Measurements from ENCODE around the gene PKDCC.
"Not testable (repeated sequence)": the region's sequence is repeated elsewhere in the genome, so short reads cannot be mapped to it uniquely, and the experiment has no call there.

Gene PKDCC

DNA sequence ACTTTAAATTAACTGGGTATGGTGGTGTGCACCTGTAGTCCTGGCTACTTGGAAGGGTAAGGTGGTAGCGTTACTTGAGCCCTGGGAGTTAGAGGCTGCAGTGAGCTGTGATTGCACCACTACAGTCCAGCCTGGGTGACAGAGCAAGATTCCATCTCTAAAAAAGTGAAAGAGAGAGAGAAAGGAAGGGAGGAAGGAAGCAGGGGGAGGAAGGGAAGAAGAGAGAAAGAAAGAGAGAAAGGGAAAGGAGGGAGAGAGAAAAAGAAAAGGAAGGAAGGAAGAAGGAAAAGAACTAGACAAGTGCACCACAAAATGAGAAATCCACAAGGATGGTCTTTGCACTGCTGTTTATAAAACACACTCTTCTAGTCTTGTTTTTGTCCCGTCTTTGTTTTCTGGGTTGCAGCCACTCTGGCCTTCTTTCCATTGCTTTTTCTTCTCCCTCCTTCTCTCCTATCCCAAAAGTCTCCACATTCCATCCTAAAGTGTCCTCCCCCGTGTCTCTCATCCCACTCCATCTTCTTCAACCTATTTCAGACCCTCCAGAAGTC is 32.0 kb downstream of the PKDCC start:
- Histone ChIP-seq H3K27me3 (ENCODE audit: control insufficient read depth, insufficient read depth, low read length) (no peaks in the 10 kb centered on the region), H3K4me1 (ENCODE audit: control insufficient read depth, insufficient read depth, low read length) (peaks cover 10% of the 10 kb centered on the region), H3K4me3 (ENCODE audit: low read length) (no peak overlapping the region), H3K9ac (ENCODE audit: low read length) (no peak overlapping the region), H3K36me3 (ENCODE audit: control insufficient read depth, insufficient read depth, low read length) (no peaks in the 10 kb centered on the region), H3K27ac (ENCODE audit: low read depth, low read length) (no peak overlapping the region)

DNA sequence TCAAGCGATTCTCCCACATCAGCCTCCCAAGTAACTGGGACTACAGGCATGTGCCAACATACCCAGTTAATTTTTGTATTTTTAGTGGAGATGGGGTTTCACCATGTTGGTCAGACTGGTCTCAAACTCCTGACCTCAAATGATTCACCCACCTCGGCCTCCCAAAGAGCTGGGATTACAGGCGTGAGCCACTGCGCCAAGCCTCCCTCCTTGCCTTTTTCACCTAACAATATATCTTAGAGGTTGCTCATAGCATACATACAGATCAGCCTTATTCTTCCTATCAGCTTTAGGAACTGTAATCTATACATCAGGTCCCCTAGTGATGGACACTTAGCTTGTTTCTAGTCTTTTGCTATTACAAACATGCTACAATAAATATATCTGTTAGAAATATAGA is 33.3 kb downstream of the PKDCC start:
- H3K27ac ChIP-seq (ENCODE audit: low read depth, low read length); H3K27me3 ChIP-seq (ENCODE audit: control insufficient read depth, insufficient read depth, low read length); H3K9ac ChIP-seq (ENCODE audit: low read length); H3K4me3 ChIP-seq (ENCODE audit: low read length); H3K36me3 ChIP-seq (ENCODE audit: control insufficient read depth, insufficient read depth, low read length): not testable (repeated sequence)
- peaks cover 10% of the 10 kb centered on the region for H3K4me1 ChIP-seq (ENCODE audit: control insufficient read depth, insufficient read depth, low read length)

DNA sequence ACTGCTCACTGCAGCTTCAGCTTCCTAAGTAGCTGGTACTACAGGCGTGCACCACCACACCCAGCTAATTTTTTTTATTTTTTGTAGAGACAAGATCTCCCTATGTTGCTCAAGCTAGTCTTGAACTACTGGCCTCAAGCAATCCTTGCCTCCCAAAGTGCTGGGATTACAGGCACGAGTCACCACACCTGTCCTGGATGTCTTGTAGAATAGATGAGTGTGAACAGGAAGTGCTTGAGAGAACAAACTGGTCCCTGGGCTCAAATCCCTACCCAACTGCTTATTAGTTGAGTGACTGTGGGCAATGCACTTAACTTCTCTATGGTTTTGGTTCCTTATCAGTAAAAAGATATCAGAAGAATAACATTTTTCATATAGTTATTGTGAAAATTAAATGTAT is 34.2 kb downstream of the PKDCC start:
- no peak overlapping the region for H3K27ac ChIP-seq (ENCODE audit: low read depth, low read length)
- H3K36me3 ChIP-seq (ENCODE audit: control insufficient read depth, insufficient read depth, low read length): no peaks in the 10 kb centered on the region
- no peak overlapping the region for H3K4me3 ChIP-seq (ENCODE audit: low read length)
- no peaks in the 10 kb centered on the region for H3K27me3 ChIP-seq (ENCODE audit: control insufficient read depth, insufficient read depth, low read length)
- H3K4me1 ChIP-seq (ENCODE audit: control insufficient read depth, insufficient read depth, low read length): peaks cover 10% of the 10 kb centered on the region
- no peak overlapping the region for H3K9ac ChIP-seq (ENCODE audit: low read length)

DNA sequence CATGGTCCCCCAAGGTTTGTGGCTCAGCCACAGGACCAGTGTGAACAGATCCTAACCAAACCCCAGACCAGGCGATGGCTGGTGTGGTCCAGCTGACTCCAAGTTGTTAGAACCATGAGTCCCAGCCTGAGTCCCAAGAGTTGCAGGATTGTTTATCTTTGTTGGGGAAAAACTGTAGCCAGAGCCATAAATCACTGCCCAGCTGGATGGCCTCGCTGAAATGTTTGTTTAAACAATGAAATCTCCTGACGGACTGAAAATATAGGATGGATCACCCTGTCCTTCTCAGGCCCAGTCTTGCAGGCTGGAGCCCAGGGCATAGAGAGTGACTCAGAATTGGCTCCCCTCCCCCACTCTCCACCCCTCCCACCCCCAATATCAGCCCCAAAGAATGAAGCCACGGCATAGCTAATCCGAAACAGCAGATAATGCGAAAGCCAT is 36.4 kb downstream of the PKDCC start:
- peaks cover 10% of the 10 kb centered on the region for H3K4me1 ChIP-seq (ENCODE audit: control insufficient read depth, insufficient read depth, low read length)
- no peaks in the 10 kb centered on the region for H3K36me3 ChIP-seq (ENCODE audit: control insufficient read depth, insufficient read depth, low read length)
- H3K27me3 ChIP-seq (ENCODE audit: control insufficient read depth, insufficient read depth, low read length): no peaks in the 10 kb centered on the region
- peak overlapping the region; percentile 63 for H3K27ac ChIP-seq (ENCODE audit: low read depth, low read length)
- H3K4me3 ChIP-seq (ENCODE audit: low read length): no peak overlapping the region
- H3K9ac ChIP-seq (ENCODE audit: low read length): no peak overlapping the region

DNA sequence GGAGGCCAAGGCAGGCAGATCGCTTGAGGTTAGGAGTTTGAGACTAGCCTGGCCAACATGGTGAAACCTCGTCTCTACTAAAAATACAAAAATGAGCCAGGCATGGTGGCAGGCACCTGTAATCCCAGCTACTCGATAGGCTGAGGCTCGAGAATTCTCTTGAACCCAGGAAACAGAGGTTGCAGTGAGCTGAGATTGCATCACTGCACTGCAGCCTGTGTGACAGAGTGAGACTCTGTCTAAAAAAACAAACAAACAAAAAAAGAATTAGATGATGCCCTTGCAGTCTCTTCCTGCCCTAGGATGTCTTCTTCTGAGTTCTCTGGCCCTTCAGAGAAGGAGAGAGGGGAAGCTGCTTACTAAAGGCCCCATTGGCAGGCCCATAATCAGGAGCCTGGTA is 37.2 kb downstream of the PKDCC start:
- H3K27ac ChIP-seq (ENCODE audit: low read depth, low read length); H3K9ac ChIP-seq (ENCODE audit: low read length); H3K27me3 ChIP-seq (ENCODE audit: control insufficient read depth, insufficient read depth, low read length): not testable (repeated sequence)

DNA sequence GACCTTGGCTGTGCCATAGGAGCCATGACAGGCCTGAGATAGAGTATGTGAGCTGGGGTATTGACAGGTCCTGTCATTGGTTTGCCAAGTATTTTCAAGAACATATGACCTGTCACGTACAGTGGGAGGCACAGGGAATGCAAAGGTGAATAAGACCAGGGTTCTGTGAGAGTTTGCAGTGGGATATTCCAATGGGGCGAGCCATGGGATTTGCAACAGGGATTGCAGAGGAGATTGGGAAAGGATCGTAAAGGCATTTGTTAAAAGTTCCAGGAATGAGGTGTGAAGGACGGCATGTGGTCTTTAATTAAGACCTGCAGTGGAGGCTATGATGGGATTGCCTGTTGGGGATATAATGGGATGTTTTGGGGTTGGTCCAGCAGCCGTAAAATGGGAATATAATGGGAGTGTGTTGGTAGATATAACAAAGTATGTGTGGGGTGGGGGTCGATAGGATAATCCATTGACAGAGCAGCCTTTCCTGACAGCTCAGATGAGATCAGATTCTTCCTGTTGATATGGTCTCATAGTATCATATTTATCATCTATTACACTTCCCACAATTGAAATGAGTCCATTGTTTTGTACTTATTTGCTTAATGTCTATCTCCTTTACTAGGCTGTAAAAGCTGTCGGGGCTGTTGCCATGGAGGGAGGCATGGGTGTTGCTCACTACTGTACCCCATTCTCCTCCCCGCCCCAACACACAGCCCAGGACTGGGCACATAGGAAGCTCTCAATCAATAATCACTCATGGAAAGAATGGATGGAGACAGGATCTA is 38.1 kb downstream of the PKDCC start:
- Histone ChIP-seq H3K4me3 (ENCODE audit: low read length) (no peak overlapping the region), H3K4me1 (ENCODE audit: control insufficient read depth, insufficient read depth, low read length) (peaks cover 10% of the 10 kb centered on the region), H3K27me3 (ENCODE audit: control insufficient read depth, insufficient read depth, low read length) (no peaks in the 10 kb centered on the region), H3K27ac (ENCODE audit: low read depth, low read length) (no peak overlapping the region), H3K9ac (ENCODE audit: low read length) (no peak overlapping the region), H3K36me3 (ENCODE audit: control insufficient read depth, insufficient read depth, low read length) (no peaks in the 10 kb centered on the region)

More for the DNA sequence above, 37.2 kb downstream of the PKDCC start:
- not testable (repeated sequence) for H3K36me3 ChIP-seq (ENCODE audit: control insufficient read depth, insufficient read depth, low read length); H3K4me3 ChIP-seq (ENCODE audit: low read length)
- H3K4me1 ChIP-seq (ENCODE audit: control insufficient read depth, insufficient read depth, low read length): peaks cover 10% of the 10 kb centered on the region

DNA sequence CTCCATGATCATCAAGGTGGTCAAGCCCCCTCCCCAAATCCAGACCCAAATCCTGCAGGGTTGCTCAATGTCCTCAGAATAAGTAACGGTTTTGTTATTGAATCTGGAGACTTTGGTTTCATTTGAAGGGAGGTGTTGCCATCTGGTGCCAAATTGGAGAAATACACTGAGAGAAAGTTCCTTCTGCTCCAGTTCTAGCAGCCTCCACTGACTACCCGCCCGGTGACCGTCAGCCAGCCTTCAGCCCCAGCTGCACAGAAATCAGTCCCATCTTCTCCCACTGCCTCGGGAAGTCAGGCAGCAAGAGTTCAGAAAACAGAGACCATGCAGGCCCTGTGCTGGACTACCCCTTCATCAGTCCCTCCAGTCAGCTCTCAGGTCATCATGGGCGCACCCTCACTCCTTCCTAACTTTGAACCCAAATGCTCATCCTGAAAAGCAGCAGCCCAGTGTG is 38.7 kb downstream of the PKDCC start:
- H3K36me3 ChIP-seq (ENCODE audit: control insufficient read depth, insufficient read depth, low read length): no peaks in the 10 kb centered on the region
- H3K4me1 ChIP-seq (ENCODE audit: control insufficient read depth, insufficient read depth, low read length): peaks cover 10% of the 10 kb centered on the region
- no peaks in the 10 kb centered on the region for H3K27me3 ChIP-seq (ENCODE audit: control insufficient read depth, insufficient read depth, low read length)
- H3K9ac ChIP-seq (ENCODE audit: low read length): no peak overlapping the region
- no peak overlapping the region for H3K27ac ChIP-seq (ENCODE audit: low read depth, low read length)
- no peak overlapping the region for H3K4me3 ChIP-seq (ENCODE audit: low read length)

DNA sequence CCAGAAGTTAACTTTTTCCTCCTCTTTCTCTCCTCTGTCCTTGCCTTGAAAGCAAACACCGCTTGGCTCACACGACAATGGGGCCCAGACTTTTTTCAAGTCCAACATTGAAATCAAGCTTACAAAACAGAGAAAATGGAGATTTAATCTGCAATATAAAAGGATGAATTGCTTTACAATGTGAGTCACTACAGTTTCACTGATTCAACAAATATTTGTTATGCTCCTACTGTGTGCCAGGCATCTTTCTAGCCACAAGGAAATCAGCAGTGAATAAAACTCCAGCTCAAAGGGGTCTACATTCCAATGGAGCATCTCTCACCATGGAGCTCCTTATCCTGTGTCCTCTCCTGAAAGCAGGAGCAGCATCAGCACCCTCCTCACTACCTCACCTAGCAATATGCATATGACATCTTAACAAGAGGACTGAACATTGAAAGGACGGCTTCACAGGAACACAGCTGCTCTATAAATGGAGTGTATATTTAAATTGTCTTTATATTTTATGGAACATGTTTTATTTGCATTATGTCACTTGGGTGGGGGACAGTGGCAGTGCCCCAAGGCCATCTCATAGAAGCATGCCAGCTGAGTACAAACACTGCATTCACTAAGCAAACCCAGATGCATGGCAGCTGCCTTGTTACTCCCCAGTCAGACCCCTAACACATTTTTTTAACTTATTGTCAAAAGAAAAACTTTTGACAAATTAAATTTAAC is 39.5 kb downstream of the PKDCC start:
- Histone ChIP-seq H3K27me3 (ENCODE audit: control insufficient read depth, insufficient read depth, low read length) (no peaks in the 10 kb centered on the region), H3K36me3 (ENCODE audit: control insufficient read depth, insufficient read depth, low read length) (no peaks in the 10 kb centered on the region), H3K4me1 (ENCODE audit: control insufficient read depth, insufficient read depth, low read length) (peaks cover 10% of the 10 kb centered on the region), H3K4me3 (ENCODE audit: low read length) (no peak overlapping the region), H3K9ac (ENCODE audit: low read length) (no peak overlapping the region), H3K27ac (ENCODE audit: low read depth, low read length) (no peak overlapping the region)

DNA sequence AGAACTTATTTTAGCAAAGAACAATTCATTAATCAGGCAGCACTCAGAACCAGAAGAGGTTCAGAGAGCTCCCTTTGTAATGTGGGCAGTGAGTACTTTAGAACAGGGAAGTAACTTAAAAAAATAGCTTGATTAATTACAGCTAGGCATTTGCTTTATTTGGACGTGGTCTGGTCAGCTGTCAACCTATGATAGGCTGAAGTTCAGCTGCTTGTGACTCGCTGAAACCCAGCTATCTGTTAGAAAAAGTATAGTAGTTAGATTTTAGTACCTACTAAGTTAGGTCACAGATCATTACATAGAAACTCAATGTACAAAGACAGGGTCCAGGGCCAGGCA is 40.0 kb downstream of the PKDCC start:
- no peaks in the 10 kb centered on the region for H3K36me3 ChIP-seq (ENCODE audit: control insufficient read depth, insufficient read depth, low read length)
- H3K4me3 ChIP-seq (ENCODE audit: low read length): no peak overlapping the region
- H3K27me3 ChIP-seq (ENCODE audit: control insufficient read depth, insufficient read depth, low read length): no peaks in the 10 kb centered on the region
- H3K27ac ChIP-seq (ENCODE audit: low read depth, low read length): no peak overlapping the region
- H3K4me1 ChIP-seq (ENCODE audit: control insufficient read depth, insufficient read depth, low read length): peaks cover 10% of the 10 kb centered on the region
- H3K9ac ChIP-seq (ENCODE audit: low read length): no peak overlapping the region

DNA sequence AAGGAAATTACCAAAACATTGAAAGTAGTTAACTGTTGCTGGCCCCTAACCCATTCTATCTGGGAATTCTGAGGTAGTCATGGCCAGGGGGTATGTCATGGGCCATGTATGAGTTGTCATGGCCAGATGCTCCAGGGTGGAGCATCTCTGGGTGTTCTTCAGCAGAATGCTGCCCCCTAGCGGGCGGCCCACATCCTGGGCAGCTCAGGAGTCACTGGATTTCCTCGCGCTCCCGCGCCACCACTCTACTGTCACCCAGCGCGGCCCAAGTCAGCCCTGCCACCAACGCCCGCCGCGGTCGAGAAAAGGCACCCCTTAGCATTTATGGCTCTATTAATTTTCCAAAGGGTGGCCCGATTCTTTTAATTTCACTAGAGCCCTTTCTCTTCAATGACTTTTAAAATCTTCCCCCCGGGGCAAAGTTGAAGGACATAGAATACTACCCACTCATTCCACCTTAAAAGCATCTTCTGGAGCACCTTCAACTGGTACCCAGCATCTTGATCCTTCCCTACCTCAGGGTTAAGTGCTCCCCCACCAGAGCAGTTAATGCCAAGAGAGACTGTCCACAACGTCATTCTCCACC is 41.6 kb downstream of the PKDCC start:
- Histone ChIP-seq H3K36me3 (ENCODE audit: control insufficient read depth, insufficient read depth, low read length) (no peaks in the 10 kb centered on the region), H3K27me3 (ENCODE audit: control insufficient read depth, insufficient read depth, low read length) (no peaks in the 10 kb centered on the region), H3K9ac (ENCODE audit: low read length) (no peak overlapping the region), H3K27ac (ENCODE audit: low read depth, low read length) (no peak overlapping the region), H3K4me3 (ENCODE audit: low read length) (no peak overlapping the region), H3K4me1 (ENCODE audit: control insufficient read depth, insufficient read depth, low read length) (peaks cover 3% of the 10 kb centered on the region)

DNA sequence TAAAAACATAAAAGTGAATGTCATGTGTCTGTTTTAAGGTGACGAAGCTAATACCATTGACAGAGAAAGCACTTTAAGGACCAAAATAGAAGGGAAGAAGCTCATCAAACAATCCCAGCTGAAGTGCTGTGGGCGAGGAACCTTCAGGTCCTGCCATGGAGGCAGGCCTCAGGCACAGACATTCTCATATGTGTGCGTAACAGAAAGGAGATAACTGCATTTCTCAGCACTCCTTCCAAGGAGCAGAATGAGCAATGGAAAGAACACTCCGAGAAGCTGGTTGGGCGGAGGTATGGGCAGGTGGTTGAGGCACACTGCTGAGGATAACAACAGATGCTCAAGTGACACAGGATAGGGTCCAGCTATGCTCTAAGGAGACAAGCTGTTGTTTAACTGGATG is 42.4 kb downstream of the PKDCC start:
- no peaks in the 10 kb centered on the region for H3K27me3 ChIP-seq (ENCODE audit: control insufficient read depth, insufficient read depth, low read length)
- H3K9ac ChIP-seq (ENCODE audit: low read length): no peak overlapping the region
- no peaks in the 10 kb centered on the region for H3K36me3 ChIP-seq (ENCODE audit: control insufficient read depth, insufficient read depth, low read length)
- no peak overlapping the region for H3K27ac ChIP-seq (ENCODE audit: low read depth, low read length)
- no peaks in the 10 kb centered on the region for H3K4me1 ChIP-seq (ENCODE audit: control insufficient read depth, insufficient read depth, low read length)
- no peak overlapping the region for H3K4me3 ChIP-seq (ENCODE audit: low read length)

DNA sequence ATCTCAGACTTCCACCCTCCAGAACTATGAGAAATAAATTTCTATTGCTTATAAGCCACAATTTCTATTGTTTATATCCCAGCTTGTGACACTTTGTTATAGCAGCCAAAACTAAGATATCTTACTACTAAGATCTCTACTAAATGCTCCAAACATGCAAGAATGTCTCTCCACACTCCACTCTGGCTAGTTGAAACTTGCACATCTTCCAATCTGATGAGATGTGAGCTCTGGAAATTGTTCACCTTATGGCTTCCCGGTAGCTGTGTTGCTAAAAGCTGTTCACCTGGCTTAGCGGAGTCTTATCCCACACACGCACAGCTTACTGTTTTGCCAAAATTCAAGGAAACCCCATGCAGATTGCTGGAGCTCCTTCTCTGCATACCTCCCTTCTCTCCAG is 43.9 kb downstream of the PKDCC start:
- Histone ChIP-seq H3K4me3 (ENCODE audit: low read length) (no peak overlapping the region), H3K9ac (ENCODE audit: low read length) (no peak overlapping the region), H3K4me1 (ENCODE audit: control insufficient read depth, insufficient read depth, low read length) (no peaks in the 10 kb centered on the region), H3K27me3 (ENCODE audit: control insufficient read depth, insufficient read depth, low read length) (no peaks in the 10 kb centered on the region), H3K27ac (ENCODE audit: low read depth, low read length) (no peak overlapping the region), H3K36me3 (ENCODE audit: control insufficient read depth, insufficient read depth, low read length) (no peaks in the 10 kb centered on the region)

All from rectal smooth muscle tissue (tissue), 1 donor.